Panc1 (cell line): ENCODE results near the gene KRTAP4-6.

ENCODE experiments used
- SIN3A ChIP-seq: IDR thresholded peaks from 2 replicates; pipeline ENCODE4 v1.6.1; 2012; ENCODE audit warnings: low read depth, mild to moderate bottlenecking, low read length, moderate library complexity, borderline replicate concordance; ENCODE audit not compliant: insufficient read depth
- TF ChIP-seq, protein P1 (sequence below), 2 experiments: IDR thresholded peaks; 2 replicates each; pipeline ENCODE4 v1.6.1; 2011 to 2012; ENCODE audit warnings: low read depth in 2 of 2, control low read depth in 1 of 2, low read length in 1 of 2, mild to moderate bottlenecking in 1 of 2, moderate library complexity in 1 of 2; ENCODE audit not compliant: insufficient read depth in 1 of 2
- TF ChIP-seq, protein P2 (sequence below): fragments of 450-650 bp; IDR thresholded peaks from 2 replicates; pipeline ENCODE4 v1.5.1; 2017; ENCODE audit warnings: mild to moderate bottlenecking

DNA sequence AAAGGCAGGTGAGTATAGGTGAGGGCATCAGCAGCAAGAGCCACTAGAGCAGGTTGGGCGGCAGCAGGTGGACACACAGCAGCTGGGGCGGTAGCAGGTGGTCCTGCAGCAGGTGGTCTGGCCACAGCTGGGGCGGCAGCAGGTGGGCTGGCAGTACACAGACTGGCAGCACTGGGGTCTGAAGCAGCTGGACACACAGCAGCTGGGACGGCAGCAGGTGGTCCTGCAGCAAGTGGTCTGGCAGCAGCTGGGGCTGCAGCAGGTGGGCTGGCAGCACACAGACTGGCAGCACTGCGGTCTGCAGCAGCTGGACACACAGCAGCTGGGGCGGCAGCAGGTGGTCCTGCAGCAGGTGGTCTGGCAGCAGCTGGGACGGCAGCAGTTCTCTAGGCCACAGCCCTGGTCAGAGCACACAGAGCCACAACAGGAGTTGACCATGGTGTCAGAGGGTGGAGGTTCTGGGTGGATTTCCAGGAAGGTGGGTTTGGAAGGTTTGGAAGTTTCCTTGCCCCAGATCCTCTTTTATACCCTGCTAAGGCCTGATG lies 37.5 kb upstream of the KRTAP4-6 start, which contains the start of gene KRTAP4-2:
- no peak for TF ChIP-seq SIN3A
- TF ChIP-seq, protein P1, sequence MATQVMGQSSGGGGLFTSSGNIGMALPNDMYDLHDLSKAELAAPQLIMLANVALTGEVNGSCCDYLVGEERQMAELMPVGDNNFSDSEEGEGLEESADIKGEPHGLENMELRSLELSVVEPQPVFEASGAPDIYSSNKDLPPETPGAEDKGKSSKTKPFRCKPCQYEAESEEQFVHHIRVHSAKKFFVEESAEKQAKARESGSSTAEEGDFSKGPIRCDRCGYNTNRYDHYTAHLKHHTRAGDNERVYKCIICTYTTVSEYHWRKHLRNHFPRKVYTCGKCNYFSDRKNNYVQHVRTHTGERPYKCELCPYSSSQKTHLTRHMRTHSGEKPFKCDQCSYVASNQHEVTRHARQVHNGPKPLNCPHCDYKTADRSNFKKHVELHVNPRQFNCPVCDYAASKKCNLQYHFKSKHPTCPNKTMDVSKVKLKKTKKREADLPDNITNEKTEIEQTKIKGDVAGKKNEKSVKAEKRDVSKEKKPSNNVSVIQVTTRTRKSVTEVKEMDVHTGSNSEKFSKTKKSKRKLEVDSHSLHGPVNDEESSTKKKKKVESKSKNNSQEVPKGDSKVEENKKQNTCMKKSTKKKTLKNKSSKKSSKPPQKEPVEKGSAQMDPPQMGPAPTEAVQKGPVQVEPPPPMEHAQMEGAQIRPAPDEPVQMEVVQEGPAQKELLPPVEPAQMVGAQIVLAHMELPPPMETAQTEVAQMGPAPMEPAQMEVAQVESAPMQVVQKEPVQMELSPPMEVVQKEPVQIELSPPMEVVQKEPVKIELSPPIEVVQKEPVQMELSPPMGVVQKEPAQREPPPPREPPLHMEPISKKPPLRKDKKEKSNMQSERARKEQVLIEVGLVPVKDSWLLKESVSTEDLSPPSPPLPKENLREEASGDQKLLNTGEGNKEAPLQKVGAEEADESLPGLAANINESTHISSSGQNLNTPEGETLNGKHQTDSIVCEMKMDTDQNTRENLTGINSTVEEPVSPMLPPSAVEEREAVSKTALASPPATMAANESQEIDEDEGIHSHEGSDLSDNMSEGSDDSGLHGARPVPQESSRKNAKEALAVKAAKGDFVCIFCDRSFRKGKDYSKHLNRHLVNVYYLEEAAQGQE (IDR thresholded peaks at IDR 0.05; ENCODE audit: insufficient read depth in 1 of 2, low read depth in 2 of 2, low read length in 1 of 2) = no peak
- TF ChIP-seq, protein P2, sequence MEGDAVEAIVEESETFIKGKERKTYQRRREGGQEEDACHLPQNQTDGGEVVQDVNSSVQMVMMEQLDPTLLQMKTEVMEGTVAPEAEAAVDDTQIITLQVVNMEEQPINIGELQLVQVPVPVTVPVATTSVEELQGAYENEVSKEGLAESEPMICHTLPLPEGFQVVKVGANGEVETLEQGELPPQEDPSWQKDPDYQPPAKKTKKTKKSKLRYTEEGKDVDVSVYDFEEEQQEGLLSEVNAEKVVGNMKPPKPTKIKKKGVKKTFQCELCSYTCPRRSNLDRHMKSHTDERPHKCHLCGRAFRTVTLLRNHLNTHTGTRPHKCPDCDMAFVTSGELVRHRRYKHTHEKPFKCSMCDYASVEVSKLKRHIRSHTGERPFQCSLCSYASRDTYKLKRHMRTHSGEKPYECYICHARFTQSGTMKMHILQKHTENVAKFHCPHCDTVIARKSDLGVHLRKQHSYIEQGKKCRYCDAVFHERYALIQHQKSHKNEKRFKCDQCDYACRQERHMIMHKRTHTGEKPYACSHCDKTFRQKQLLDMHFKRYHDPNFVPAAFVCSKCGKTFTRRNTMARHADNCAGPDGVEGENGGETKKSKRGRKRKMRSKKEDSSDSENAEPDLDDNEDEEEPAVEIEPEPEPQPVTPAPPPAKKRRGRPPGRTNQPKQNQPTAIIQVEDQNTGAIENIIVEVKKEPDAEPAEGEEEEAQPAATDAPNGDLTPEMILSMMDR = no peak
